Measurements from ENCODE around the gene LYRM7.

The LYRM7 gene

GRCh38 chr5:131211669-131212068 is 40.9 kb downstream of the LYRM7 start:
- Histone ChIP-seq H3K27ac (ENCODE audit: low read depth, low read length) (no peak overlapping the region), H3K4me3 (ENCODE audit: low read length) (no peak overlapping the region), H3K4me1 (ENCODE audit: control insufficient read depth, insufficient read depth, low read length) (no peaks in the 10 kb centered on the region), H3K9ac (ENCODE audit: low read length) (no peak overlapping the region), H3K36me3 (ENCODE audit: control insufficient read depth, insufficient read depth, low read length) (no peaks in the 10 kb centered on the region), H3K27me3 (ENCODE audit: control insufficient read depth, insufficient read depth, low read length) (no peaks in the 10 kb centered on the region)

GRCh38 chr5:131212471-131213021 is 41.8 kb downstream of the LYRM7 start:
- Histone ChIP-seq H3K27me3 (ENCODE audit: control insufficient read depth, insufficient read depth, low read length) (no peaks in the 10 kb centered on the region), H3K9ac (ENCODE audit: low read length) (no peak overlapping the region), H3K36me3 (ENCODE audit: control insufficient read depth, insufficient read depth, low read length) (no peaks in the 10 kb centered on the region), H3K4me1 (ENCODE audit: control insufficient read depth, insufficient read depth, low read length) (no peaks in the 10 kb centered on the region), H3K4me3 (ENCODE audit: low read length) (no peak overlapping the region), H3K27ac (ENCODE audit: low read depth, low read length) (no peak overlapping the region)

- H3K4me3 ChIP-seq (ENCODE audit: low read length) = no peak overlapping the region
- no peaks in the 10 kb centered on the region for H3K27me3 ChIP-seq (ENCODE audit: control insufficient read depth, insufficient read depth, low read length)
- no peak overlapping the region for H3K9ac ChIP-seq (ENCODE audit: low read length)
- no peak overlapping the region for H3K27ac ChIP-seq (ENCODE audit: low read depth, low read length)
- no peaks in the 10 kb centered on the region for H3K36me3 ChIP-seq (ENCODE audit: control insufficient read depth, insufficient read depth, low read length)
- H3K4me1 ChIP-seq (ENCODE audit: control insufficient read depth, insufficient read depth, low read length) = no peaks in the 10 kb centered on the region
These were observed 44.0 kb downstream of the LYRM7 start for GRCh38 chr5:131214609-131215227.

GRCh38 chr5:131217791-131218190 is 47.0 kb downstream of the LYRM7 start:
- Histone ChIP-seq H3K27ac (ENCODE audit: low read depth, low read length) (no peak overlapping the region), H3K4me1 (ENCODE audit: control insufficient read depth, insufficient read depth, low read length) (no peaks in the 10 kb centered on the region), H3K27me3 (ENCODE audit: control insufficient read depth, insufficient read depth, low read length) (no peaks in the 10 kb centered on the region), H3K4me3 (ENCODE audit: low read length) (no peak overlapping the region), H3K9ac (ENCODE audit: low read length) (no peak overlapping the region), H3K36me3 (ENCODE audit: control insufficient read depth, insufficient read depth, low read length) (no peaks in the 10 kb centered on the region)

- H3K27me3 ChIP-seq (ENCODE audit: control insufficient read depth, insufficient read depth, low read length) = no peaks in the 10 kb centered on the region
These were observed 47.6 kb downstream of the LYRM7 start for GRCh38 chr5:131218392-131218791.

GRCh38 chr5:131220566-131220965 is 49.8 kb downstream of the LYRM7 start:
- Histone ChIP-seq H3K9ac (ENCODE audit: low read length) (no peak overlapping the region), H3K27me3 (ENCODE audit: control insufficient read depth, insufficient read depth, low read length) (no peaks in the 10 kb centered on the region), H3K4me3 (ENCODE audit: low read length) (no peak overlapping the region), H3K27ac (ENCODE audit: low read depth, low read length) (no peak overlapping the region), H3K36me3 (ENCODE audit: control insufficient read depth, insufficient read depth, low read length) (no peaks in the 10 kb centered on the region), H3K4me1 (ENCODE audit: control insufficient read depth, insufficient read depth, low read length) (no peaks in the 10 kb centered on the region)

More at GRCh38 chr5:131218392-131218791, 47.6 kb downstream of the LYRM7 start:
- H3K4me3 ChIP-seq (ENCODE audit: low read length) = no peak overlapping the region
- no peak overlapping the region for H3K27ac ChIP-seq (ENCODE audit: low read depth, low read length)
- no peaks in the 10 kb centered on the region for H3K4me1 ChIP-seq (ENCODE audit: control insufficient read depth, insufficient read depth, low read length)
- no peaks in the 10 kb centered on the region for H3K36me3 ChIP-seq (ENCODE audit: control insufficient read depth, insufficient read depth, low read length)
- H3K9ac ChIP-seq (ENCODE audit: low read length) = no peak overlapping the region

GRCh38 chr5:131221008-131221703 is 50.4 kb downstream of the LYRM7 start:
- no peaks in the 10 kb centered on the region for H3K4me1 ChIP-seq (ENCODE audit: control insufficient read depth, insufficient read depth, low read length)
- no peaks in the 10 kb centered on the region for H3K27me3 ChIP-seq (ENCODE audit: control insufficient read depth, insufficient read depth, low read length)
- no peak overlapping the region for H3K27ac ChIP-seq (ENCODE audit: low read depth, low read length)
- H3K4me3 ChIP-seq (ENCODE audit: low read length) = no peak overlapping the region
- no peaks in the 10 kb centered on the region for H3K36me3 ChIP-seq (ENCODE audit: control insufficient read depth, insufficient read depth, low read length)
- no peak overlapping the region for H3K9ac ChIP-seq (ENCODE audit: low read length)

GRCh38 chr5:131221888-131222287 is 51.1 kb downstream of the LYRM7 start:
- H3K27me3 ChIP-seq (ENCODE audit: control insufficient read depth, insufficient read depth, low read length) = no peaks in the 10 kb centered on the region
- H3K4me3 ChIP-seq (ENCODE audit: low read length) = no peak overlapping the region
- no peaks in the 10 kb centered on the region for H3K4me1 ChIP-seq (ENCODE audit: control insufficient read depth, insufficient read depth, low read length)
- H3K36me3 ChIP-seq (ENCODE audit: control insufficient read depth, insufficient read depth, low read length) = no peaks in the 10 kb centered on the region
- H3K27ac ChIP-seq (ENCODE audit: low read depth, low read length) = no peak overlapping the region
- no peak overlapping the region for H3K9ac ChIP-seq (ENCODE audit: low read length)

GRCh38 chr5:131222731-131223130 is 52.0 kb downstream of the LYRM7 start:
- Histone ChIP-seq H3K9ac (ENCODE audit: low read length) (no peak overlapping the region), H3K27ac (ENCODE audit: low read depth, low read length) (no peak overlapping the region), H3K36me3 (ENCODE audit: control insufficient read depth, insufficient read depth, low read length) (no peaks in the 10 kb centered on the region), H3K4me3 (ENCODE audit: low read length) (no peak overlapping the region), H3K27me3 (ENCODE audit: control insufficient read depth, insufficient read depth, low read length) (no peaks in the 10 kb centered on the region), H3K4me1 (ENCODE audit: control insufficient read depth, insufficient read depth, low read length) (no peaks in the 10 kb centered on the region)

GRCh38 chr5:131223751-131224386 is 53.1 kb downstream of the LYRM7 start:
- no peaks in the 10 kb centered on the region for H3K4me1 ChIP-seq (ENCODE audit: control insufficient read depth, insufficient read depth, low read length)
- no peak overlapping the region for H3K27ac ChIP-seq (ENCODE audit: low read depth, low read length)
- no peak overlapping the region for H3K9ac ChIP-seq (ENCODE audit: low read length)
- no peaks in the 10 kb centered on the region for H3K36me3 ChIP-seq (ENCODE audit: control insufficient read depth, insufficient read depth, low read length)
- no peak overlapping the region for H3K4me3 ChIP-seq (ENCODE audit: low read length)
- H3K27me3 ChIP-seq (ENCODE audit: control insufficient read depth, insufficient read depth, low read length) = no peaks in the 10 kb centered on the region

- H3K27ac ChIP-seq (ENCODE audit: low read depth, low read length) = no peak overlapping the region
- no peaks in the 10 kb centered on the region for H3K4me1 ChIP-seq (ENCODE audit: control insufficient read depth, insufficient read depth, low read length)
- no peaks in the 10 kb centered on the region for H3K36me3 ChIP-seq (ENCODE audit: control insufficient read depth, insufficient read depth, low read length)
- no peak overlapping the region for H3K9ac ChIP-seq (ENCODE audit: low read length)
- peak overlapping the region; percentile 49 for H3K4me3 ChIP-seq (ENCODE audit: low read length)
- no peaks in the 10 kb centered on the region for H3K27me3 ChIP-seq (ENCODE audit: control insufficient read depth, insufficient read depth, low read length)
These were observed 53.9 kb downstream of the LYRM7 start for GRCh38 chr5:131224387-131225201.

Data from rectal smooth muscle tissue (tissue), 1 donor.